H1 (cell line): ENCODE data around the gene PPM1D. TPM values are rescaled to one million over a fixed set of nuclear protein-coding genes. Genes with fewer than 3 reads are reported as not detected.

Source experiments
- CTCF ChIA-PET: fragments of 300-600 bp; sonication (Branson Sonifier 250); formaldehyde crosslinking; loops from one replicate; lab custom pipeline; 2021; ENCODE audit not compliant: partially characterized antibody; lab: Charles Lee
- POLR2A ChIA-PET: fragments of 300-600 bp; sonication (Branson Sonifier 250); formaldehyde crosslinking; loops from one replicate; lab custom pipeline; 2021; ENCODE audit warnings: inconsistent platforms; ENCODE audit not compliant: partially characterized antibody; lab: Charles Lee
- DNase-seq, 2 experiments: peaks; one replicate each; pipeline versions ENCODE4 v3.0.0 to v3.0.0-alpha.2; 2010 to 2022; ENCODE audit warnings: low spot score in 2 of 2, low read depth in 1 of 2, mixed read lengths in 1 of 2
- FAIRE-seq: peaks from 2 replicates; lab custom pipeline; 2011; peaks lifted over from hg19 to GRCh38; lab: Jason Lieb, UNC
- H2AFZ ChIP-seq: 2 replicates; pipeline ENCODE4 v1.8.1; 2012; ENCODE audit warnings: low read length, inconsistent platforms
- H2AK5ac ChIP-seq: 2 replicates; pipeline ENCODE4 v1.6.1; 2013; ENCODE audit warnings: low read depth, low read length
- H2BK120ac ChIP-seq: replicated peaks from 2 replicates; pipeline ENCODE3; 2013; ENCODE audit warnings: low read depth, low read length, inconsistent platforms
- H2BK12ac ChIP-seq: 2 replicates; pipeline ENCODE4 v1.6.1; 2013; ENCODE audit warnings: low read depth, low read length
- H2BK15ac ChIP-seq: 2 replicates; pipeline ENCODE4 v1.6.1; 2013; ENCODE audit warnings: low read length
- H2BK20ac ChIP-seq: 2 replicates; pipeline ENCODE4 v1.6.1; 2013; ENCODE audit warnings: low read length
- H2BK5ac ChIP-seq: 2 replicates; pipeline ENCODE4 v1.6.1; 2013; ENCODE audit warnings: low read depth, low read length
- H3K14ac ChIP-seq: 2 replicates; pipeline ENCODE4 v1.6.1; 2013; ENCODE audit warnings: inconsistent platforms; ENCODE audit not compliant: insufficient read length
- H3K18ac ChIP-seq: 2 replicates; pipeline ENCODE4 v1.6.1; 2013; ENCODE audit warnings: low read length; ENCODE audit errors: extremely low read depth
- H3K23ac ChIP-seq: 2 replicates; pipeline ENCODE4 v1.6.1; 2013; ENCODE audit warnings: inconsistent platforms; ENCODE audit not compliant: insufficient read length
- H3K23me2 ChIP-seq: 2 replicates; pipeline ENCODE4 v1.6.1; 2013; ENCODE audit warnings: low read depth, low read length
- H3K27ac ChIP-seq: 2 replicates; pipeline ENCODE4 v1.6.1; 2011; ENCODE audit warnings: low read depth, low read length, inconsistent platforms
- H3K27me3 ChIP-seq, 4 experiments: replicated peaks in 1 of 4; 1 replicate in 1 of 4; 2 replicates in 3 of 4; pipeline versions ENCODE4 v1.6.1 to v1.8.1; 2011 to 2013; ENCODE audit warnings: low read length in 3 of 4, mild to moderate bottlenecking in 3 of 4, inconsistent platforms in 2 of 4, mixed read lengths in 2 of 4, moderate library complexity in 1 of 4; ENCODE audit not compliant: control insufficient read depth in 3 of 4, insufficient read depth in 3 of 4; ENCODE audit errors: extremely low read depth in 1 of 4
- H3K36me3 ChIP-seq, 4 experiments: 2 replicates each; pipeline versions ENCODE4 v1.6.1 to v1.8.1; 2011 to 2013; ENCODE audit warnings: mild to moderate bottlenecking in 4 of 4, low read length in 3 of 4, moderate library complexity in 2 of 4, control low read depth in 1 of 4, inconsistent platforms in 1 of 4; ENCODE audit not compliant: insufficient read depth in 4 of 4, control insufficient read depth in 2 of 4
- H3K4ac ChIP-seq: replicated peaks from 2 replicates; pipeline ENCODE3; 2013; ENCODE audit warnings: low read length, low read depth, mixed read lengths, inconsistent platforms; ENCODE audit not compliant: insufficient read length
- H3K4me1 ChIP-seq, 4 experiments: replicated peaks in 1 of 4; 1 replicate in 1 of 4; 2 replicates in 3 of 4; pipeline versions ENCODE4 v1.6.1 to v1.8.1; 2011 to 2013; ENCODE audit warnings: low read length in 3 of 4, inconsistent platforms in 2 of 4, mixed read lengths in 1 of 4; ENCODE audit not compliant: insufficient read depth in 4 of 4, control insufficient read depth in 3 of 4
- H3K4me2 ChIP-seq, 2 experiments: 2 replicates each; pipeline versions ENCODE4 v1.6.1 to v1.8.1; 2011 to 2013; ENCODE audit warnings: low read depth in 2 of 2, low read length in 2 of 2, control low read depth in 1 of 2, inconsistent platforms in 1 of 2, mild to moderate bottlenecking in 1 of 2; ENCODE audit not compliant: insufficient read depth in 1 of 2
- H3K4me3 ChIP-seq, 4 experiments: fragments of 200-600, 300-600 bp in 1 of 4; sonication (generic), shearing (Covaris generic), sonication (Bioruptor Twin) in 1 of 4; 2 replicates each; pipeline versions ENCODE4 v1.5.1 to v1.8.1; 2011 to 2016; ENCODE audit warnings: low read length in 4 of 4, low read depth in 3 of 4, control low read depth in 2 of 4, inconsistent platforms in 2 of 4, mild to moderate bottlenecking in 2 of 4, mixed read lengths in 1 of 4, moderate library complexity in 1 of 4; ENCODE audit not compliant: insufficient read depth in 2 of 4; ENCODE audit errors: extremely low read depth in 1 of 4
- H3K56ac ChIP-seq: replicated peaks from 2 replicates; pipeline ENCODE3; 2013; ENCODE audit warnings: low read depth, mild to moderate bottlenecking, mixed read lengths, low read length, inconsistent platforms; ENCODE audit not compliant: insufficient read length
- H3K79me1 ChIP-seq: 2 replicates; pipeline ENCODE4 v1.6.1; 2013; ENCODE audit warnings: low read depth, low read length, control low read depth
- H3K79me2 ChIP-seq, 2 experiments: 2 replicates each; pipeline versions ENCODE4 v1.6.1 to v1.8.1; 2012 to 2013; ENCODE audit warnings: low read length in 2 of 2, mild to moderate bottlenecking in 2 of 2, inconsistent platforms in 1 of 2; ENCODE audit not compliant: insufficient read depth in 2 of 2, control insufficient read depth in 1 of 2
- H3K9ac ChIP-seq, 4 experiments: replicated peaks in 1 of 4; 1 replicate in 1 of 4; 2 replicates in 3 of 4; pipeline versions ENCODE4 v1.6.1 to v1.8.1; 2011 to 2013; ENCODE audit warnings: low read depth in 3 of 4, low read length in 3 of 4, control low read depth in 2 of 4, mild to moderate bottlenecking in 2 of 4, moderate library complexity in 2 of 4, inconsistent platforms in 1 of 4; ENCODE audit errors: extremely low read depth in 1 of 4
- H3K9me3 ChIP-seq, 2 experiments: 2 replicates each; pipeline versions ENCODE4 v1.6.1 to v1.8.1; 2012 to 2013; ENCODE audit warnings: mild to moderate bottlenecking in 2 of 2, moderate library complexity in 2 of 2, control low read depth in 1 of 2, inconsistent platforms in 1 of 2, low read depth in 1 of 2, low read length in 1 of 2, mixed read lengths in 1 of 2; ENCODE audit not compliant: insufficient read depth in 2 of 2
- H4K20me1 ChIP-seq, 2 experiments: replicated peaks in 1 of 2; 2 replicates each; pipeline versions ENCODE3 to v1.8.1; 2011 to 2013; ENCODE audit warnings: inconsistent platforms in 2 of 2, low read length in 2 of 2, mild to moderate bottlenecking in 1 of 2; ENCODE audit not compliant: insufficient read depth in 2 of 2, control insufficient read depth in 1 of 2
- H4K5ac ChIP-seq: 2 replicates; pipeline ENCODE4 v1.6.1; 2013; ENCODE audit warnings: low read length, low read depth, mixed read lengths, inconsistent platforms; ENCODE audit not compliant: insufficient read length
- H4K8ac ChIP-seq: 2 replicates; pipeline ENCODE4 v1.8.0; 2013; ENCODE audit warnings: mild to moderate bottlenecking, moderate library complexity, low read length, inconsistent platforms; ENCODE audit not compliant: insufficient read depth; ENCODE audit errors: extremely low read depth
- H4K91ac ChIP-seq: replicated peaks from 2 replicates; pipeline ENCODE3; 2013; ENCODE audit warnings: low read length, mixed read lengths, inconsistent platforms; ENCODE audit not compliant: insufficient read length
- CHD1 ChIP-seq: IDR thresholded peaks from 2 replicates; pipeline ENCODE4 v1.6.1; 2012; ENCODE audit warnings: low read depth, low read length, improper control_type of control experiment
- E2F6 ChIP-seq: IDR thresholded peaks from 2 replicates; pipeline ENCODE4 v1.6.1; 2012; ENCODE audit warnings: inconsistent platforms
- HDAC6 ChIP-seq: IDR thresholded peaks from one replicate; pipeline ENCODE4 v1.7.1; 2012; ENCODE audit warnings: low read depth, mild to moderate bottlenecking, inconsistent platforms, low read length, moderate library complexity
- MAFK ChIP-seq: IDR thresholded peaks from 2 replicates; pipeline ENCODE4 v1.6.1; 2012; ENCODE audit warnings: low read depth, mild to moderate bottlenecking, improper control_type of control experiment, low read length
- RAD21 ChIP-seq, 2 experiments: IDR thresholded peaks in 1 of 2; conservative IDR thresholded peaks in 1 of 2; 2 replicates each; pipeline ENCODE4 v1.6.1; 2011; ENCODE audit warnings: low read depth in 2 of 2, low read length in 2 of 2, improper control_type of control experiment in 1 of 2, inconsistent platforms in 1 of 2, mild to moderate bottlenecking in 1 of 2, moderate library complexity in 1 of 2
- RBBP5 ChIP-seq: IDR thresholded peaks from 2 replicates; pipeline ENCODE4 v1.7.1; 2012; ENCODE audit warnings: low read depth, mild to moderate bottlenecking, inconsistent platforms, low read length, moderate library complexity, borderline replicate concordance
- TBP ChIP-seq: IDR thresholded peaks from 2 replicates; pipeline ENCODE4 v1.6.1; 2011; ENCODE audit warnings: low read depth, low read length, improper control_type of control experiment
- ZNF274 ChIP-seq: IDR thresholded peaks from 2 replicates; pipeline ENCODE4 v1.7.0; 2012; ENCODE audit warnings: low read length, borderline replicate concordance; ENCODE audit errors: extremely low read depth
- WGBS, 2 experiments: shearing (Covaris generic) in 1 of 2; methylation state at CpG; one replicate each; pipeline versions ENCODE4 v1.1.6 to v1.1.7; 2013 to 2015; ENCODE audit warnings: low lambda C conversion rate in 2 of 2, mixed read lengths in 2 of 2, inconsistent platforms in 1 of 2, low coverage in 1 of 2, missing lambda C conversion rate in 1 of 2; ENCODE audit not compliant: insufficient replicate concordance in 2 of 2, insufficient coverage in 1 of 2, insufficient read length in 1 of 2; ENCODE audit errors: extremely low coverage in 1 of 2, missing lambda C conversion rate in 1 of 2; 5-methylcytosine and 5-hydroxymethylcytosine counted together
- polyA plus RNA-seq, 7 experiments: library from polyadenylated mRNA; depleted of rRNA in 3 of 7; stranded (reverse) in 5 of 7; unstranded in 2 of 7; fragments of >200 nt in 5 of 7; fragments of 200-250 nt in 2 of 7; gene quantifications; 1 replicate in 5 of 7; 2 replicates in 1 of 7; 4 replicates in 1 of 7; pipeline versions ENCODE4 v1.2.1 to v1.2.3, GENCODE V29; 2011 to 2013; ENCODE audit warnings: missing spikeins in 2 of 7, mixed read lengths in 2 of 7
- total RNA-seq: library from RNA; stranded (reverse); fragmentation: NEBNext Ultra II Directional; extraction: Animal tissue kit (Norgen Biotek cat#: 25700); gene quantifications from 2 replicates; pipeline ENCODE4 v1.2.1, GENCODE V29; 2021

Gene PPM1D
- total and polyA plus RNA-seq, 2 of the 8 experiments (the other 6 are each of a cell fraction or from before 2014, with no cell fraction given): 5.0 to 16.7 TPM

- CTCF ChIA-PET: interaction anchor here (0.6 to 3.2 kb wide), 2 partner anchors 10 to 22 kb away, joined by 3 to 12 read pairs; no protein-coding TSS in a partner anchor
- Histone ChIP-seq H3K18ac (no peak overlapping the region), H3K56ac (no peak overlapping the region), H3K36me3 (no peaks in the 10 kb centered on the region), H4K20me1 (no peaks in the 10 kb centered on the region)
- WGBS, 2 experiments: 86% methylated on average over 4 of the region's 4 CpGs; no CpG with 5 or more reads in 1 of the 2 experiments
- TF ChIP-seq HDAC6: no peak
- TF ChIP-seq CHD1: no peak
- TF ChIP-seq RAD21 (IDR thresholded peaks at IDR 0.05 in 1 of 2, conservative IDR thresholded peaks at IDR 0.05 in 1 of 2; ENCODE audit: low read depth in 2 of 2, low read length in 2 of 2): no peak
- no peak for TF ChIP-seq MAFK
- TF ChIP-seq TBP: no peak
- TF ChIP-seq ZNF274: no peak
- TF ChIP-seq RBBP5: no peak
- TF ChIP-seq E2F6: no peak
- TF ChIP-seq, all 59 proteins: peak for 0
- H2BK120ac ChIP-seq: no peak overlapping the region
- H3K9ac ChIP-seq: no peak overlapping the region
- no peak overlapping the region for H2AFZ ChIP-seq
- H3K27me3 ChIP-seq: no peaks in the 10 kb centered on the region
- H3K4ac ChIP-seq: no peak overlapping the region
- no peak overlapping the region for H2BK15ac ChIP-seq
- H4K8ac ChIP-seq: no peak overlapping the region
- H3K23ac ChIP-seq: no peak overlapping the region
- H3K14ac ChIP-seq: no peak overlapping the region
- no peaks in the 10 kb centered on the region for H3K9me3 ChIP-seq
- no peak overlapping the region for H2BK5ac ChIP-seq
- no peak overlapping the region for H4K5ac ChIP-seq
- no peaks in the 10 kb centered on the region for H3K79me2 ChIP-seq
- no peaks in the 10 kb centered on the region for H3K23me2 ChIP-seq
- no peak overlapping the region for H4K91ac ChIP-seq
- DNase-seq (no peak), FAIRE-seq (no peak)
- no peak overlapping the region for H3K27ac ChIP-seq
- no peak overlapping the region for H2BK12ac ChIP-seq
- H3K4me3 ChIP-seq: no peak overlapping the region
- no peak overlapping the region for H3K4me2 ChIP-seq
- no peaks in the 10 kb centered on the region for H3K79me1 ChIP-seq
- H3K4me1 ChIP-seq: peaks cover 0 to 7% (median under 1%) of the 10 kb centered on the region in 4 experiments; a peak in 1 of 7 replicates
- POLR2A ChIA-PET: interaction anchor here (0.5 to 1.4 kb wide), 2 partner anchors 20 to 404 kb away, joined by 3 to 6 read pairs; partner anchors contain the start of gene PPM1D
- H2BK20ac ChIP-seq: no peak overlapping the region
- H2AK5ac ChIP-seq: no peak overlapping the region
Observed at GRCh38 chr17:60579551-60579950, 20.4 kb upstream of the PPM1D start.
